Stimulated activated CD8-positive, alpha-beta memory T cell treated with anti-CD3 and anti-CD28 coated beads, Interleukin-4, amount 100 ng/mL, for 48 hours (primary cell): ENCODE results near the gene TECRL.

ENCODE experiments used
- DNase-seq: peaks from one replicate; pipeline ENCODE4 v3.0.0-alpha.2; 2020

Gene TECRL

GRCh38 chr4:64409300-64409699, at the start of gene TECRL:
Gene TECRL (minus strand): TSS chr4:64409450. CDS start chr4:64409351, 99 bp downstream.
- no peak for DNase-seq

- no peak for DNase-seq
Observed at GRCh38 chr4:64432674-64433073, 23.4 kb upstream of the TECRL start.

- DNase-seq: no peak
Observed at GRCh38 chr4:64430933-64431332, 21.7 kb upstream of the TECRL start.

- DNase-seq: no peak
Observed at GRCh38 chr4:64417974-64418373, 8.7 kb upstream of the TECRL start.

GRCh38 chr4:64407000-64407399, 2.2 kb downstream of the TECRL start:
- no peak for DNase-seq

GRCh38 chr4:64405761-64406160, 3.5 kb downstream of the TECRL start:
- no peak for DNase-seq

- no peak for DNase-seq
Observed at GRCh38 chr4:64402684-64403083, 6.6 kb downstream of the TECRL start.

- no peak for DNase-seq
Observed at GRCh38 chr4:64399313-64400109, 9.7 kb downstream of the TECRL start.

GRCh38 chr4:64394469-64394868, 14.8 kb downstream of the TECRL start:
- DNase-seq: no peak

GRCh38 chr4:64388252-64388651, 21.0 kb downstream of the TECRL start:
- DNase-seq: no peak

GRCh38 chr4:64385220-64385619, 24.0 kb downstream of the TECRL start:
- DNase-seq: no peak

- no peak for DNase-seq
Observed at GRCh38 chr4:64384237-64385203, 24.7 kb downstream of the TECRL start.

- DNase-seq: no peak
Observed at GRCh38 chr4:64368741-64369140, 40.5 kb downstream of the TECRL start.

GRCh38 chr4:64361399-64361740, 47.9 kb downstream of the TECRL start:
- no peak for DNase-seq

- no peak for DNase-seq
Observed at GRCh38 chr4:64360664-64361398, 48.4 kb downstream of the TECRL start.

GRCh38 chr4:64359489-64359888, 49.8 kb downstream of the TECRL start:
- no peak for DNase-seq

GRCh38 chr4:64353904-64354303, 55.3 kb downstream of the TECRL start:
- no peak for DNase-seq

- DNase-seq: no peak
Observed at GRCh38 chr4:64341711-64342110, 67.5 kb downstream of the TECRL start.

- DNase-seq: no peak
Observed at GRCh38 chr4:64340218-64341110, 68.8 kb downstream of the TECRL start.

- DNase-seq: no peak
Observed at GRCh38 chr4:64334964-64335363, 74.3 kb downstream of the TECRL start.

- no peak for DNase-seq
Observed at GRCh38 chr4:64330143-64330542, 79.1 kb downstream of the TECRL start.

GRCh38 chr4:64327237-64327636, 82.0 kb downstream of the TECRL start:
- DNase-seq: no peak
